Skin of body (tissue), 2 donors: ENCODE data around the gene MCM8. TPM values are rescaled to one million over a fixed set of nuclear protein-coding genes. Genes with fewer than 3 reads are reported as not detected.

ENCODE experiments used
- DNase-seq: peaks from one replicate; lab custom pipeline; 2025; lab: John Stamatoyannopoulos, UW
- total RNA-seq: library from RNA; depleted of rRNA; stranded (reverse); fragments of >200 nt; gene quantifications from one replicate; pipeline ENCODE4 v1.2.3, GENCODE V29; 2014

MCM8 gene
- total RNA-seq: 7.9 TPM

GRCh38 chr20:5950271-5951031, at the start of gene MCM8, which contains the start of gene TRMT6:
TSS of gene MCM8 (plus strand) at chr20:5950652. CDS start at chr20:5952016, 1,364 bp downstream.
TSS of gene TRMT6 (minus strand) at chr20:5950533. CDS start at chr20:5950405, 128 bp downstream.
- DNase-seq: peak; percentile 92

- DNase-seq: no peak
Observed at GRCh38 chr20:5900908-5901307, 49.5 kb upstream of the MCM8 start.

GRCh38 chr20:5908981-5909380, 41.5 kb upstream of the MCM8 start:
- no peak for DNase-seq

- no peak for DNase-seq
Observed at GRCh38 chr20:5910186-5910585, 40.3 kb upstream of the MCM8 start.

- DNase-seq: no peak
Observed at GRCh38 chr20:5913166-5913565, 37.3 kb upstream of the MCM8 start.

- DNase-seq: no peak
Observed at GRCh38 chr20:5914859-5915258, 35.6 kb upstream of the MCM8 start.

GRCh38 chr20:5918856-5919625, 31.4 kb upstream of the MCM8 start:
- no peak for DNase-seq

GRCh38 chr20:5919626-5920544, 30.6 kb upstream of the MCM8 start:
- no peak for DNase-seq

GRCh38 chr20:5920581-5920980, 29.9 kb upstream of the MCM8 start:
- DNase-seq: no peak

GRCh38 chr20:5923493-5923892, 27.0 kb upstream of the MCM8 start:
- DNase-seq: no peak

GRCh38 chr20:5925551-5925950, 24.9 kb upstream of the MCM8 start:
- DNase-seq: no peak

GRCh38 chr20:5927749-5928462, 22.5 kb upstream of the MCM8 start:
- no peak for DNase-seq

- no peak for DNase-seq
Observed at GRCh38 chr20:5928836-5929715, 21.4 kb upstream of the MCM8 start.

GRCh38 chr20:5931411-5931810, 19.0 kb upstream of the MCM8 start:
- DNase-seq: no peak

- no peak for DNase-seq
Observed at GRCh38 chr20:5932796-5933195, 17.7 kb upstream of the MCM8 start.

GRCh38 chr20:5933802-5934436, 16.5 kb upstream of the MCM8 start:
- no peak for DNase-seq

GRCh38 chr20:5935384-5935783, 15.1 kb upstream of the MCM8 start:
- no peak for DNase-seq

GRCh38 chr20:5936238-5936637, 14.2 kb upstream of the MCM8 start:
- no peak for DNase-seq

- DNase-seq: no peak
Observed at GRCh38 chr20:5938456-5939029, 11.9 kb upstream of the MCM8 start.
